Neural progenitor cell (in vitro differentiated cells): Measurements from ENCODE around the gene DNAH10. TPM values are rescaled to one million over a fixed set of nuclear protein-coding genes. Genes with fewer than 3 reads are reported as not detected.

Source experiments
- DNase-seq: peaks from one replicate; pipeline ENCODE4 v3.0.0-alpha.2; 2016; ENCODE audit warnings: low spot score
- H2AFZ ChIP-seq: fragments of 200-600 bp; sonication (generic); replicated peaks from 2 replicates; pipeline ENCODE4 v1.6.1; 2016; ENCODE audit warnings: antibody characterized with exemption
- H3F3A ChIP-seq: fragments of 200-600 bp; sonication (generic); 2 replicates; pipeline ENCODE4 v1.6.1; 2016; ENCODE audit warnings: antibody characterized with exemption, low read depth
- H3K27ac ChIP-seq: fragments of 200-600 bp; sonication (generic); 2 replicates; pipeline ENCODE4 v1.5.1; 2016; ENCODE audit warnings: mild to moderate bottlenecking
- H3K27me3 ChIP-seq: fragments of 200-600 bp; sonication (generic); 2 replicates; pipeline ENCODE4 v1.6.1; 2016; ENCODE audit warnings: mild to moderate bottlenecking, moderate library complexity
- H3K36me3 ChIP-seq: fragments of 200-600 bp; sonication (generic); 2 replicates; pipeline ENCODE4 v1.5.1; 2016
- H3K4me1 ChIP-seq: fragments of 200-600 bp; sonication (generic); 2 replicates; pipeline ENCODE4 v1.6.1; 2016; ENCODE audit warnings: mixed run types
- H3K4me2 ChIP-seq: fragments of 200-600 bp; sonication (generic); 2 replicates; pipeline ENCODE4 v1.6.1; 2016
- H3K4me3 ChIP-seq: fragments of 200-600 bp; sonication (generic); 2 replicates; pipeline ENCODE4 v1.5.1; 2016
- H3K79me2 ChIP-seq: fragments of 200-600 bp; sonication (generic); 2 replicates; pipeline ENCODE4 v1.6.1; 2016; ENCODE audit warnings: low read depth
- H3K9ac ChIP-seq: fragments of 200-600 bp; sonication (generic); 2 replicates; pipeline ENCODE4 v1.6.1; 2016
- H3K9me3 ChIP-seq: fragments of 200-600 bp; sonication (generic); 2 replicates; pipeline ENCODE4 v1.5.1; 2016; ENCODE audit warnings: low read depth
- H4K20me1 ChIP-seq: fragments of 200-600 bp; sonication (generic); 2 replicates; pipeline ENCODE4 v1.6.1; 2016; ENCODE audit warnings: low read depth
- H3K27ac Mint-ChIP-seq: 3 replicates; pipeline ENCODE4 v1.8.0; 2021; ENCODE audit warnings: mixed read lengths
- H3K27me3 Mint-ChIP-seq: 2 replicates; pipeline ENCODE4 v1.8.0; 2022; ENCODE audit warnings: low read depth, mild to moderate bottlenecking, inconsistent platforms, moderate library complexity, mixed read lengths; ENCODE audit not compliant: insufficient read depth
- H3K36me3 Mint-ChIP-seq: 3 replicates; pipeline ENCODE4 v1.8.0; 2021; ENCODE audit warnings: mixed read lengths
- H3K4me1 Mint-ChIP-seq: 3 replicates; pipeline ENCODE4 v1.8.0; 2021; ENCODE audit warnings: mixed read lengths
- H3K4me3 Mint-ChIP-seq: 3 replicates; pipeline ENCODE4 v1.8.0; 2021; ENCODE audit warnings: mild to moderate bottlenecking, moderate library complexity, mixed read lengths
- H3K9me3 Mint-ChIP-seq: 3 replicates; pipeline ENCODE4 v1.8.0; 2020; ENCODE audit warnings: mixed read lengths
- EZH2 ChIP-seq: fragments of 200-600 bp; sonication (generic); IDR thresholded peaks from 2 replicates; pipeline ENCODE4 v1.6.1; 2017; ENCODE audit warnings: antibody characterized with exemption, mild to moderate bottlenecking, moderate library complexity
- EZH2phosphoT487 ChIP-seq: fragments of 200-600 bp; sonication (generic); IDR thresholded peaks from 2 replicates; pipeline ENCODE4 v1.6.1; 2017; ENCODE audit warnings: antibody characterized with exemption
- total RNA-seq: library from RNA; depleted of rRNA; stranded (reverse); fragments of >200 nt; gene quantifications from 2 replicates; pipeline ENCODE4 v1.2.3, GENCODE V29; 2015; ENCODE audit warnings: low replicate concordance
- TF ChIP-seq, protein P1 (sequence below): fragments of 200-600 bp; sonication (generic); IDR thresholded peaks from 2 replicates; pipeline ENCODE4 v1.5.1; 2017; ENCODE audit warnings: antibody characterized with exemption, mild to moderate bottlenecking

The DNAH10 gene
- total RNA-seq, 1 donor from 2014 or later = 0.26 TPM

DNA sequence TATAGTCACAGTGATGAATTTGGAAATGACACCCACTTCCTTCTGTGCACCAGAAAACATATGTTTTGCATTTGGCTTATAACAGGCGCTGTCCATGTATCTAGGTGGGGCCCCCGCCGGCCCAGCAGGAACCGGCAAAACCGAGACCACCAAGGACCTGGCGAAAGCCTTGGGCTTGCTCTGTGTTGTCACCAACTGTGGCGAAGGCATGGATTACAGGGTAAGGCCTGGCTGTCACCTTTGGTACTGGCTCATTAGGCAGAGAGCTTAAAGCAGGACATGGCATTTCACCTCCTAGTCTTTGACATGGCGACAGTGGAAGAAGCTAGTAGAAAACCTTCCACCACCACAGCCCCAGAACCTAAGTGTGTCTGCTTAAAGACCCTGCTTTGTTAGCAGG is 85.8 kb downstream of the DNAH10 start:
- H3K27ac Mint-ChIP-seq = no peak overlapping the region
- Histone ChIP-seq H3K79me2 (no peaks in the 10 kb centered on the region), H3K4me1 (no peaks in the 10 kb centered on the region), H4K20me1 (no peaks in the 10 kb centered on the region), H3K4me2 (no peak overlapping the region), H3K9ac (no peak overlapping the region), H3K27me3 (peaks cover 16% of the 10 kb centered on the region), H3K4me3 (no peak overlapping the region), H3F3A (no peaks in the 10 kb centered on the region), H2AFZ (no peak overlapping the region), H3K27ac (no peak overlapping the region), H3K9me3 (no peaks in the 10 kb centered on the region), H3K36me3 (no peaks in the 10 kb centered on the region)
- no peak for DNase-seq
- peaks cover 3% of the 10 kb centered on the region for H3K27me3 Mint-ChIP-seq
- TF ChIP-seq EZH2 (no peak), EZH2phosphoT487 (no peak)
- TF ChIP-seq, protein P1, sequence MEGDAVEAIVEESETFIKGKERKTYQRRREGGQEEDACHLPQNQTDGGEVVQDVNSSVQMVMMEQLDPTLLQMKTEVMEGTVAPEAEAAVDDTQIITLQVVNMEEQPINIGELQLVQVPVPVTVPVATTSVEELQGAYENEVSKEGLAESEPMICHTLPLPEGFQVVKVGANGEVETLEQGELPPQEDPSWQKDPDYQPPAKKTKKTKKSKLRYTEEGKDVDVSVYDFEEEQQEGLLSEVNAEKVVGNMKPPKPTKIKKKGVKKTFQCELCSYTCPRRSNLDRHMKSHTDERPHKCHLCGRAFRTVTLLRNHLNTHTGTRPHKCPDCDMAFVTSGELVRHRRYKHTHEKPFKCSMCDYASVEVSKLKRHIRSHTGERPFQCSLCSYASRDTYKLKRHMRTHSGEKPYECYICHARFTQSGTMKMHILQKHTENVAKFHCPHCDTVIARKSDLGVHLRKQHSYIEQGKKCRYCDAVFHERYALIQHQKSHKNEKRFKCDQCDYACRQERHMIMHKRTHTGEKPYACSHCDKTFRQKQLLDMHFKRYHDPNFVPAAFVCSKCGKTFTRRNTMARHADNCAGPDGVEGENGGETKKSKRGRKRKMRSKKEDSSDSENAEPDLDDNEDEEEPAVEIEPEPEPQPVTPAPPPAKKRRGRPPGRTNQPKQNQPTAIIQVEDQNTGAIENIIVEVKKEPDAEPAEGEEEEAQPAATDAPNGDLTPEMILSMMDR = no peak
- H3K4me3 Mint-ChIP-seq = peak overlapping the region; percentile 8
- H3K9me3 Mint-ChIP-seq = peaks cover 2% of the 10 kb centered on the region
- no peaks in the 10 kb centered on the region for H3K36me3 Mint-ChIP-seq
- no peaks in the 10 kb centered on the region for H3K4me1 Mint-ChIP-seq

GRCh38 chr12:123849517-123849916 is 87.4 kb downstream of the DNAH10 start:
- H3F3A ChIP-seq = no peaks in the 10 kb centered on the region
- H3K9me3 ChIP-seq = no peaks in the 10 kb centered on the region
- Mint-ChIP-seq H3K27me3 (no peaks in the 10 kb centered on the region), H3K36me3 (no peaks in the 10 kb centered on the region), H3K4me1 (no peaks in the 10 kb centered on the region), H3K9me3 (no peaks in the 10 kb centered on the region), H3K27ac (no peak overlapping the region), H3K4me3 (no peak overlapping the region)
- H3K9ac ChIP-seq = no peak overlapping the region
- H4K20me1 ChIP-seq = no peaks in the 10 kb centered on the region
- H3K27me3 ChIP-seq = peaks cover 23% of the 10 kb centered on the region
- no peaks in the 10 kb centered on the region for H3K79me2 ChIP-seq
- no peak overlapping the region for H3K27ac ChIP-seq
- TF ChIP-seq EZH2 (no peak), EZH2phosphoT487 (no peak)
- no peak overlapping the region for H3K4me2 ChIP-seq
- no peaks in the 10 kb centered on the region for H3K36me3 ChIP-seq
- H3K4me1 ChIP-seq = no peaks in the 10 kb centered on the region
- DNase-seq = no peak
- H2AFZ ChIP-seq = no peak overlapping the region
- H3K4me3 ChIP-seq = no peak overlapping the region

DNA sequence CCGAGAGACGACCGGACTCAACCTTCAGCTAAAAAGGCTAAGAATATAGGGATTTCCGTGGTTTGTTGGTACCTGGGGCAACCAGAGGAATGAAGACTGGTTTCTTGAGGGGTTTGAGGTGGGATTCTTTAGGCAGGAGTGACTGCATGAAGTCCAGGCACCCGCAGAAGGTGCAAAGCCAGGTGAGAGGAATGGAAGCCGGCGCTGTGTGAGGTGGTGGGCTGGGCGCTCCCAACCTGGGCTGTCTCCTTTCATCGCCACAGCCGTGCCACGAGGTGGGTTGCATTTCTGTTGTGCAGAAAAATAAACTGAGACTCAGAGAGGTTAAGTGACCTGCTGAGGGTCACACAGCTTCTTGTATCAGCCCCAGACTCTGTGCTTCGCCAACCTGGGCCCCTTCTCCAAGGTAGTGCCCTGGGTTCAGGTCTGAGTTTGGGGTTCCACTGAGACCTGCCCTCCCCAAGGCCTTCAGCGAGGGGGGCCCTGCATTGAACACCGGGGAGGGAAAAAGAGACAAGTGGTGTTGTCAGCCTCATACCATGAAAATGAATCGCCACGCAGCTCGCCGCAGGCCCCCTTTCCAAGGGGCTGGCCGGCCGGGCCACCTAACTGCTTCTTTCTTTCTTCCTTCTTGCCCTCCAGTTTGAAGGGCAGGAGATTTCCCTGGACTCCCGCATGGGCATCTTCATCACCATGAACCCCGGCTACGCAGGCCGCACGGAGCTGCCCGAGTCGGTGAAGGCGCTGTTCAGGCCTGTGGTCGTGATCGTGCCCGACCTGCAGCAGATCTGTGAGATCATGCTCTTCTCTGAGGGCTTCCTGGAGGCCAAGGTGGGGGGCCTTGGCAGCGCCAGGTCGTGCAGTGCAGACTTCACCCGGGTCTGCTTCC is 88.4 kb downstream of the DNAH10 start:
- no peaks in the 10 kb centered on the region for H3K27me3 Mint-ChIP-seq
- H3K4me3 ChIP-seq = no peak overlapping the region
- no peak for DNase-seq
- TF ChIP-seq, protein P1 = no peak
- TF ChIP-seq EZH2phosphoT487 (no peak), EZH2 (no peak)
- no peaks in the 10 kb centered on the region for H3F3A ChIP-seq
- H3K79me2 ChIP-seq = no peaks in the 10 kb centered on the region
- H3K36me3 ChIP-seq = no peaks in the 10 kb centered on the region
- no peak overlapping the region for H3K27ac Mint-ChIP-seq
- H3K27me3 ChIP-seq = peaks cover 29% of the 10 kb centered on the region
- no peaks in the 10 kb centered on the region for H3K9me3 Mint-ChIP-seq
- no peak overlapping the region for H3K4me3 Mint-ChIP-seq
- H3K4me1 Mint-ChIP-seq = no peaks in the 10 kb centered on the region
- H3K27ac ChIP-seq = no peak overlapping the region
- H3K9ac ChIP-seq = no peak overlapping the region
- no peak overlapping the region for H2AFZ ChIP-seq
- no peaks in the 10 kb centered on the region for H3K4me1 ChIP-seq
- H4K20me1 ChIP-seq = no peaks in the 10 kb centered on the region
- H3K36me3 Mint-ChIP-seq = no peaks in the 10 kb centered on the region
- H3K4me2 ChIP-seq = no peak overlapping the region
- H3K9me3 ChIP-seq = no peaks in the 10 kb centered on the region

DNA sequence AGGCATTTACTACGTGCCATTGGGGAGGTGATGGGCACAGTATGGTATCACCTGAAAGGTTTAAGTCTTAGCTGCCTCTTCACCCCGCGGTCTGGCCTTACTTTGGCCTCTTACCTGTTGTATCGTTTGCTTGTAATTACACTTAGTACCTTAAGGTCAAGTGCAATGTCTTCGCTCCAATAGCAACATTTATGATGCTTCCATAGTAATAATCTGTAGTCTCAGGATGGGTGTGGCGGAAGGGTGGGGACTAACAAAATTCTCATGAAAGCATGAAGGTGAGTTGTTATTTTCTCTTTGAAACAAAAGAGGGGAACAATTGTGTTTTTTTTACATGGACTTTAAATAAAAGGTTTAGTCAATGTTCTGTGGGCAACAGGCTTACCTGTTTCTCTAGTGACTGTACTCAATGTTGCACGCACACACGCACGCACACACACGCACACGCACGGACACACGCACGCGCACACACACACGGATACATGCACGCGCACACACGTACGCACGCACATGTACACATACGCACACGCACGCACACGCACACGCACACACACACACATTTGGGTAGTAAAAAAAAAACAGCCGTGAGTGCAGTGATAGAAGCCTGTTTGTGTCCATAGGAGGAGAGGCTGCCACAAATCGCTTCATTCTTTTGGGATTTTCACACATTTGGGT is 91.4 kb downstream of the DNAH10 start:
- Histone ChIP-seq H3K36me3 (no peaks in the 10 kb centered on the region), H3K4me3 (no peak overlapping the region), H3K27ac (no peak overlapping the region), H3K9ac (no peak overlapping the region), H3K4me1 (no peaks in the 10 kb centered on the region), H3K9me3 (no peaks in the 10 kb centered on the region), H3K79me2 (no peaks in the 10 kb centered on the region), H3K4me2 (no peak overlapping the region), H3K27me3 (peaks cover 29% of the 10 kb centered on the region), H2AFZ (no peak overlapping the region), H3F3A (no peaks in the 10 kb centered on the region), H4K20me1 (no peaks in the 10 kb centered on the region)
- no peak overlapping the region for H3K27ac Mint-ChIP-seq
- TF ChIP-seq EZH2 (no peak), EZH2phosphoT487 (no peak)
- TF ChIP-seq, protein P1 = no peak
- no peak for DNase-seq
- H3K9me3 Mint-ChIP-seq = no peaks in the 10 kb centered on the region
- no peaks in the 10 kb centered on the region for H3K36me3 Mint-ChIP-seq
- no peak overlapping the region for H3K4me3 Mint-ChIP-seq
- H3K27me3 Mint-ChIP-seq = no peaks in the 10 kb centered on the region
- no peaks in the 10 kb centered on the region for H3K4me1 Mint-ChIP-seq
